Muscle layer of colon (tissue), 2 donors: ENCODE data around the gene TCF7L2.

Experiments used
- H3K27ac ChIP-seq: one replicate; pipeline ENCODE4 v1.7.0; 2013; ENCODE audit warnings: low read depth, mild to moderate bottlenecking, low read length, moderate library complexity
- H3K27me3 ChIP-seq, 2 donors: one replicate each; pipeline ENCODE4 v1.7.0; 2013; ENCODE audit warnings: low read length in 2 of 2, mild to moderate bottlenecking in 2 of 2; ENCODE audit not compliant: insufficient read depth in 2 of 2, control insufficient read depth in 1 of 2
- H3K36me3 ChIP-seq: one replicate; pipeline ENCODE4 v1.7.0; 2013; ENCODE audit warnings: mild to moderate bottlenecking, low read length; ENCODE audit not compliant: insufficient read depth
- H3K4me1 ChIP-seq: one replicate; pipeline ENCODE4 v1.7.0; 2013; ENCODE audit warnings: mild to moderate bottlenecking, low read length; ENCODE audit not compliant: insufficient read depth
- H3K4me3 ChIP-seq, 2 donors: one replicate each; pipeline ENCODE4 v1.7.0; 2013; ENCODE audit warnings: low read length in 2 of 2, low read depth in 1 of 2, mild to moderate bottlenecking in 1 of 2, moderate library complexity in 1 of 2
- H3K9ac ChIP-seq: one replicate; pipeline ENCODE4 v1.7.0; 2013; ENCODE audit warnings: low read length
- H3K9me3 ChIP-seq: one replicate; pipeline ENCODE4 v1.7.0; 2013; ENCODE audit warnings: mild to moderate bottlenecking, low read length
- donor health status: abdominal sarcoma.
- donor health status: Adenocarcinoma of cecum.

Gene TCF7L2

GRCh38 chr10:112986544-112987190 is 36.6 kb downstream of the TCF7L2 start:
- peak overlapping the region in 1 of 2 donors; percentile 11 for H3K4me3 ChIP-seq
- no peaks in the 10 kb centered on the region for H3K36me3 ChIP-seq
- H3K27ac ChIP-seq, result peak overlapping the region; percentile 58
- H3K9me3 ChIP-seq, result no peaks in the 10 kb centered on the region
- no peaks in the 10 kb centered on the region for H3K27me3 ChIP-seq
- no peak overlapping the region for H3K9ac ChIP-seq
- peaks cover 61% of the 10 kb centered on the region for H3K4me1 ChIP-seq

- H3K27me3 ChIP-seq, result no peaks in the 10 kb centered on the region
- no peak overlapping the region for H3K27ac ChIP-seq
- no peak overlapping the region for H3K4me3 ChIP-seq
- H3K9me3 ChIP-seq, result no peaks in the 10 kb centered on the region
- peaks cover 55% of the 10 kb centered on the region for H3K4me1 ChIP-seq
- H3K36me3 ChIP-seq, result no peaks in the 10 kb centered on the region
- H3K9ac ChIP-seq, result no peak overlapping the region
Measured at GRCh38 chr10:112988839-112989406, 38.9 kb downstream of the TCF7L2 start.

GRCh38 chr10:112989826-112990225 is 39.8 kb downstream of the TCF7L2 start:
- Histone ChIP-seq H3K4me3 (no peak overlapping the region), H3K9me3 (no peaks in the 10 kb centered on the region), H3K27ac (no peak overlapping the region), H3K9ac (no peak overlapping the region), H3K36me3 (no peaks in the 10 kb centered on the region), H3K27me3 (no peaks in the 10 kb centered on the region), H3K4me1 (peaks cover 46% of the 10 kb centered on the region)

DNA sequence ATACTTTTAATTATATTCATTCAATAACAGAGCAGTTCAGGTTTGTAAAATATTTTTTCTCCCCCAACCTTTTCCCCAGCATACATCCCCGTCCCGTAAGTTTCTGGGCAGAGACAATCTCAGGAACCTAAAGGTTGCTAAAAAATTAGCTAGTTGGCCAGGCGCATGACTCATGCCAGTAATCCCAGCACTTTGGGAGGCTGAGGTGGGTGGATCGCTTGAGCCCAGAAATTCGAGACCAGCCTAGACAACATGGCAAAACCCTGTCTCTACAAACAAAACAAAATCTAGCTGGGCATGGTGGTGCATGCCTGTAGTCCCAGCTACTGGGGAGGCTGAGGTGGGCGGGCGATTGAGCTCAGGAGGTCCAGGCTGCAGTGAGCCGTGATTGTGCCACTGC is 40.2 kb downstream of the TCF7L2 start:
- no peaks in the 10 kb centered on the region for H3K36me3 ChIP-seq
- H3K9me3 ChIP-seq, result no peaks in the 10 kb centered on the region
- H3K9ac ChIP-seq, result no peak overlapping the region
- H3K4me3 ChIP-seq, result no peak overlapping the region
- no peaks in the 10 kb centered on the region for H3K27me3 ChIP-seq
- H3K27ac ChIP-seq, result no peak overlapping the region
- H3K4me1 ChIP-seq, result peaks cover 41% of the 10 kb centered on the region

- Histone ChIP-seq H3K9me3 (no peaks in the 10 kb centered on the region), H3K4me3 (no peak overlapping the region), H3K36me3 (no peaks in the 10 kb centered on the region), H3K9ac (no peak overlapping the region), H3K27me3 (no peaks in the 10 kb centered on the region), H3K4me1 (peaks cover 26% of the 10 kb centered on the region), H3K27ac (no peak overlapping the region)
Measured at GRCh38 chr10:112991888-112992491, 41.9 kb downstream of the TCF7L2 start.

GRCh38 chr10:112996462-112996861 is 46.4 kb downstream of the TCF7L2 start:
- Histone ChIP-seq H3K27me3 (no peaks in the 10 kb centered on the region), H3K9ac (no peak overlapping the region), H3K27ac (no peak overlapping the region), H3K36me3 (no peaks in the 10 kb centered on the region), H3K4me1 (peaks cover 41% of the 10 kb centered on the region), H3K4me3 (no peak overlapping the region), H3K9me3 (no peaks in the 10 kb centered on the region)

- Histone ChIP-seq H3K4me3 (no peak overlapping the region), H3K36me3 (no peaks in the 10 kb centered on the region), H3K9me3 (no peaks in the 10 kb centered on the region), H3K27ac (no peak overlapping the region), H3K9ac (no peak overlapping the region), H3K27me3 (no peaks in the 10 kb centered on the region), H3K4me1 (peaks cover 65% of the 10 kb centered on the region)
Measured at GRCh38 chr10:112999102-112999501, 49.1 kb downstream of the TCF7L2 start.

GRCh38 chr10:113000442-113000841 is 50.4 kb downstream of the TCF7L2 start:
- Histone ChIP-seq H3K4me1 (peaks cover 72% of the 10 kb centered on the region), H3K4me3 (peak overlapping the region in 1 of 2 donors; percentile 26), H3K27me3 (no peaks in the 10 kb centered on the region), H3K36me3 (no peaks in the 10 kb centered on the region), H3K9ac (no peak overlapping the region), H3K9me3 (no peaks in the 10 kb centered on the region), H3K27ac (peak overlapping the region; percentile 70)

GRCh38 chr10:113000876-113001598 is 51.0 kb downstream of the TCF7L2 start:
- Histone ChIP-seq H3K27ac (peak overlapping the region; percentile 70), H3K27me3 (no peaks in the 10 kb centered on the region), H3K9ac (no peak overlapping the region), H3K36me3 (no peaks in the 10 kb centered on the region), H3K4me3 (peak overlapping the region in 1 of 2 donors; percentile 26), H3K9me3 (no peaks in the 10 kb centered on the region), H3K4me1 (peaks cover 78% of the 10 kb centered on the region)

GRCh38 chr10:113001599-113002448 is 51.8 kb downstream of the TCF7L2 start:
- Histone ChIP-seq H3K9ac (no peak overlapping the region), H3K27ac (peak overlapping the region; percentile 66), H3K4me1 (peaks cover 85% of the 10 kb centered on the region), H3K36me3 (no peaks in the 10 kb centered on the region), H3K4me3 (peak overlapping the region in 1 of 2 donors; percentile 26), H3K27me3 (no peaks in the 10 kb centered on the region), H3K9me3 (no peaks in the 10 kb centered on the region)

DNA sequence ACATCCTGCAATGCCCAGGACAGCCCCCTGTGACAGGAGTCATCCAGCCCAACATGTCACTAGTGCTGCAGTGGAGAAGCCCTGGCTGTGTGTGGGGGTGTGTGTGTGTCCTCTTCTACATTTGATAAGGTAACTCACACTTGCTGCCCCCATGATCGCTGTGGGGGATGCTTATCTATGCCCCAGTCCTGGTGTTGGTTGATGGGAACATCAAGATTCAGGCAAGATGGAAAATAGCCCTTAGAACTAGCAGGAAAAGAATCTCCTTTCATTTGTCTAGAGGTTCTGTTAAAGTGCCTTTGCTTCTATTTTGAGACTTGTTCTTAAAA is 52.4 kb downstream of the TCF7L2 start:
- Histone ChIP-seq H3K27me3 (no peaks in the 10 kb centered on the region), H3K36me3 (no peaks in the 10 kb centered on the region), H3K9me3 (no peaks in the 10 kb centered on the region), H3K27ac (no peak overlapping the region), H3K9ac (no peak overlapping the region), H3K4me3 (no peak overlapping the region), H3K4me1 (peaks cover 86% of the 10 kb centered on the region)
